ENCODE data around the gene TGM5. TPM values are rescaled to one million over a fixed set of nuclear protein-coding genes. Genes with fewer than 3 reads are reported as not detected.

The TGM5 gene, protein sequence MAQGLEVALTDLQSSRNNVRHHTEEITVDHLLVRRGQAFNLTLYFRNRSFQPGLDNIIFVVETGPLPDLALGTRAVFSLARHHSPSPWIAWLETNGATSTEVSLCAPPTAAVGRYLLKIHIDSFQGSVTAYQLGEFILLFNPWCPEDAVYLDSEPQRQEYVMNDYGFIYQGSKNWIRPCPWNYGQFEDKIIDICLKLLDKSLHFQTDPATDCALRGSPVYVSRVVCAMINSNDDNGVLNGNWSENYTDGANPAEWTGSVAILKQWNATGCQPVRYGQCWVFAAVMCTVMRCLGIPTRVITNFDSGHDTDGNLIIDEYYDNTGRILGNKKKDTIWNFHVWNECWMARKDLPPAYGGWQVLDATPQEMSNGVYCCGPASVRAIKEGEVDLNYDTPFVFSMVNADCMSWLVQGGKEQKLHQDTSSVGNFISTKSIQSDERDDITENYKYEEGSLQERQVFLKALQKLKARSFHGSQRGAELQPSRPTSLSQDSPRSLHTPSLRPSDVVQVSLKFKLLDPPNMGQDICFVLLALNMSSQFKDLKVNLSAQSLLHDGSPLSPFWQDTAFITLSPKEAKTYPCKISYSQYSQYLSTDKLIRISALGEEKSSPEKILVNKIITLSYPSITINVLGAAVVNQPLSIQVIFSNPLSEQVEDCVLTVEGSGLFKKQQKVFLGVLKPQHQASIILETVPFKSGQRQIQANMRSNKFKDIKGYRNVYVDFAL
- total RNA-seq (2022; extraction: Qiagen RNA extraction; ENCODE audit: low read depth): not detected in 5 replicates

DNA sequence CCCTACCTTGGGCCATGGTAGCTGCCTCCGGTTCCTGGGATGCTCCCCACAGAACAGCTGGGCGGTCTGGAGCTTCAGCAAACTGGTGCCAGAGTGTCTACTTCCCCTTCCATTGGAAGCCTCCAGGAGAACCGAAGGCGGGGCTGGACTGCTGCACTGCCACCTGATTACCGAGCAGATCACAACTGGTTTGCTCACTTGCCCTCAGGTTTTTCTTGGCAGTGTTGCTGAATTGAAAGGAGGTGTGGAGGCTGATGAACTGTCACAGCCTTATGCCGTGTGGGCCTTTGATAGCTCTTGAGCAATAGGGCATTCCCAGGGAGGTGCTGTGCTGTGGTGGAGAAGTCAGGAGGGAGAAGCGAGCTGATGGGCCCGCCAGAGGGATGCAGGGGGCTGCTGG, at the start of gene TGM5:
TGM5 (minus strand) TSS at position 95 of the 400 bp plus-strand sequence; CDS start at position 16, 79 bp downstream.

DNA sequence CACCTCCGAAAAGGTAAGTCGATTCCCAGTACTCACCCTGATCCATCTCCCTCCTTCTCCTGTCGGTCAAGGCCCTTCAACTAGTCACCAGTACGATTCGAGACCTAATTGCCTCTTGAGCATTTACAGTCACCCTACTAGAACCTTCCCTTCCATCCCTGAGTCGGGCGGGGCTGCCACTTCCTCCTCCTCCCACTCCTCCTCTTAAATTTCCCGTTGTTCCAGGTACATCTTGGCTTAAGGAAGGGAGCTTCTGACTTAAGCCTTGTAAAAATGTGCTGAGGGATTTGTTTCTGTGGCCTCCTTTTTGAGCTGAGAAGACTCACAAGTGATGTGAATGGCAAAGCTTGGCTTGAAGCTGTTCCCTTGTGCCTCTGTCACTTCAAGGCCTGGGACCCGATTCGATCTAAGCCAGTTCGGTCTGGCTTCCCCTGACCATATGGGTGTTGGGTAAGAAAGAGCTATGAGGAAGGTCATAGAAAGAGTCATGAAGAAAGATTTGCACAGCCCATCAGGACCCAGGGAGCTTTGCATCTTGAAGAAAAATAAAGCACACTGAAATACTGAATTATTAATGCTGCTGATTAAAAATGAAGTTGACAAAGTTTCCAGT, 35.6 kb upstream of the TGM5 start, which contains the start of gene TGM7:
TGM7 (minus strand) TSS at position 51 of the 613 bp plus-strand sequence.

DNA sequence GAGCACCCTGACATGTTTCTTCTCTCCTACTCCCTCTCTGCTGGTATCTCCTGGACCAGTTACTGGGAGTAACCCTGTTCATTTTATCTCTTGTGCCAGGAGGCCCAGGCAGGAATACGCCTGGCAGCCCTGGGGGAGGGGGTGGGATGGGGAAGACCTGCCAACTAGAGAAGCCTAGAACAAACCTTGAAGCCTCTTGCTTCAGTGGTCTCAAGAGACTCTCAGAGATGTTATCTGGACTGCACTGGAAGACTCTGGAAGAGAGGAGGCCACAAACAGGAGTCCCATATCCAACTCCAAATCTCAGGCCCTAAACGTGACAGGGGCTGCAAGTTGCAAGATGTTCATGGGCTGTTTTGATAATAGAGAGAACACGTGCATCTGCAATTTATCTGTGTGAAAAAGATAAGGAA, 45.7 kb downstream of the TGM5 start, which contains the start of gene EPB42:
EPB42 (minus strand) TSS at position 28 of the 413 bp plus-strand sequence. CDS start 193 bp downstream, outside the sequence.

DNA sequence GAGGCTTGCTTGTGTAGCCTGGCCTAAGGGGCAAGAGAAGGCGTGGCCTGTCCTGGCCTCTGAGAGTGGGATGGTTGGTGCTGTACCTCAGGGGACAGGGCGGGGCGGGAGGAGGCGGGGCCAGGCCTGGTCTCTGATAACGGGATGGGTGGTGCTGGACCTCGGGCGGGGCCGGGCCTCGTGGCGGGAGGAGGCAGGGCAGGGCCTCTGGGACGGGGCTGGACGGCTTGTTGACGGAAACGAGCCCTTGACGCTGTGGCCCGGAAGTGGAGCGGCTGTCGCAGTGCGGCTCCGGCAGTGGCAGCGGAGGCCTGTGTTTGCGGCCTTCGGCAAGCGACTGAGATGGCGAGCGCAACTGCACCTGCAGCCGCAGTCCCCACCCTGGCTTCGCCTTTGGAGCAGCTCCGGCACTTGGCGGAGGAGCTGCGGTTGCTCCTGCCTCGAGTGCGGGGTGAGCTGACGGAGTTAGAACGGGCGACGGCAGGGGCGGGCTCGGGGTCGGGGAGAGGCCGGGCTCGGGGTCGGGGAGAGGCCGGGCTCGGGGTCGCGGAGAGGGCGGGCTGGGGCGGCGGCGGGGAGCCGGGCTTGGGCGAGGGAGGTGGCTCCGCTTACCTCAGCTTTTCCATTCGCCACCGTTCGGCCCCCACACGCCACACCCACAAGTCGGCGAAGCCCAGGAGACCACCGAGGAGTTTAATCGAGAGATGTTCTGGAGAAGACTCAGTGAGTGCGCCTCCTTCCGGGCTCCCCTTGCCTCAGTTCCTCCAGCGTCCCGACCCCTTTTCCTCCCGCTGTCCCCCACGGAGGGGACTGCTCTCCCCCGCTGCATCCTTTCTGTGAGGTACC, 81.3 kb downstream of the TGM5 start, which contains the start of gene CCNDBP1:
CCNDBP1 (plus strand) TSS at position 247 of the 846 bp plus-strand sequence; CDS start at position 343, 96 bp downstream.

Other genes starting within 250 kb of the TGM5 start
- gene UBR1, start 160.9 kb downstream of the TGM5 start, total RNA-seq (2022; extraction: Qiagen RNA extraction; ENCODE audit: low read depth): 3.1 to 5.4 TPM (median 4.3 TPM) in 5 replicates
- gene TMEM62, start 133.3 kb downstream of the TGM5 start, total RNA-seq (2022; extraction: Qiagen RNA extraction; ENCODE audit: low read depth): 7.9 to 9.2 TPM (median 8.4 TPM) in 5 replicates
- gene CCNDBP1, start 81.5 kb downstream of the TGM5 start, total RNA-seq (2022; extraction: Qiagen RNA extraction; ENCODE audit: low read depth): 23.2 to 28.2 TPM (median 26.7 TPM) in 5 replicates
- not detected in 5 replicates for gene EPB42, start 45.9 kb downstream of the TGM5 start, total RNA-seq (2022; extraction: Qiagen RNA extraction; ENCODE audit: low read depth)
- not detected in 5 replicates for gene TGM7, start 35.3 kb upstream of the TGM5 start, total RNA-seq (2022; extraction: Qiagen RNA extraction; ENCODE audit: low read depth)
- gene LCMT2, start 63.6 kb upstream of the TGM5 start, total RNA-seq (2022; extraction: Qiagen RNA extraction; ENCODE audit: low read depth): 6.3 to 8.6 TPM (median 7.6 TPM) in 5 replicates
- 9.2 to 11.1 TPM (median 10.1 TPM) in 5 replicates for gene ZSCAN29, start 104.1 kb upstream of the TGM5 start, total RNA-seq (2022; extraction: Qiagen RNA extraction; ENCODE audit: low read depth)
- 5.2 to 6.9 TPM (median 6.5 TPM) in 5 replicates for gene TUBGCP4, start 104.2 kb upstream of the TGM5 start, total RNA-seq (2022; extraction: Qiagen RNA extraction; ENCODE audit: low read depth)
- gene TP53BP1, start 226.2 kb upstream of the TGM5 start, total RNA-seq (2022; extraction: Qiagen RNA extraction; ENCODE audit: low read depth): 18.2 to 22.5 TPM (median 21.3 TPM) in 5 replicates

All from A549 treated with CpdA at 1 μM for 4 hours (cell line).